ES-I3 (cell line): ENCODE results near the gene PRELID1.

ENCODE experiments used
- H3K36me3 ChIP-seq: 2 replicates; pipeline ENCODE4 v1.6.1; 2013; ENCODE audit warnings: mild to moderate bottlenecking, low read length, control low read depth, moderate library complexity; ENCODE audit not compliant: insufficient read depth
- H3K4me1 ChIP-seq: 2 replicates; pipeline ENCODE4 v1.6.1; 2013; ENCODE audit warnings: mild to moderate bottlenecking, control low read depth, low read length; ENCODE audit not compliant: insufficient read depth
- H3K9ac ChIP-seq: 2 replicates; pipeline ENCODE4 v1.6.1; 2013; ENCODE audit warnings: low read depth, mild to moderate bottlenecking, low read length, moderate library complexity
- H3K9me3 ChIP-seq: 2 replicates; pipeline ENCODE4 v1.6.1; 2013; ENCODE audit warnings: mild to moderate bottlenecking, low read length, moderate library complexity; ENCODE audit not compliant: control insufficient read depth, insufficient read depth

Gene PRELID1

DNA sequence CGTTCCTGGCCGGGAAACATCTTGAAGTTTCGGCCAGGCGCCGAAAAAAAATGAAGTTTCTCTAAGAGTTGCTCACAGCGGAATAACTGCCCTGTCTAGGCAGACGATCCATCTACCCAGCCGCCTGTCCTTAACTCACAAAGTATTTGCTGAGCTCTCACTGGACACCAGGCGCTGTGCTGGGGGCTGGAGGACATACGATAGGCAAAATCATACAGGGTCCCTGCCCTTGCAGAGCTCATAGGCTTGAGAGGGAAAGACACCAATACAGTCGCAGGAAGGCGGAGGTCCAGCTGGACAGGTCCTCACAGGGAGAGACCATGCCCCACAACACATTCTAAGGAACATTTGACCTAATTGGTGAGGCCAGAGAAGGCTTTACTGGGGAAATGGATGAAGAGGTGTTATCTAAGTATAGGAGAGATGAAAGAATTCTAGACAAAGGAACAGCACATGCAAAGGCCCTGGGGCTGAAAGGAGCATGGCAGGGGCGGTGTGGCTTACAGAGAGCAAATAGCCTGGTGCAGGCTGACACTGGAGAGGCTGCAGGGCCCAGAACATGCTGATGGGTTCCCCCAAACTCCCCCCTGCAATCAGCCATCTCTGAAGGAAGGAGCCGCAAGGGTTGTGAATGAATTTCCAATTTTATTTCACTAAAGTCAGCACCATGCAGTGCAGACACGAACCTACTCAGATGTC is 10.1 kb downstream of the PRELID1 start:
- H3K36me3 ChIP-seq, result no peaks in the 10 kb centered on the region; the same call in 1 of the 2 replicates
- no peak overlapping the region for H3K9ac ChIP-seq
- H3K4me1 ChIP-seq, result peaks cover 4% of the 10 kb centered on the region
- H3K9me3 ChIP-seq, result no peaks in the 10 kb centered on the region

DNA sequence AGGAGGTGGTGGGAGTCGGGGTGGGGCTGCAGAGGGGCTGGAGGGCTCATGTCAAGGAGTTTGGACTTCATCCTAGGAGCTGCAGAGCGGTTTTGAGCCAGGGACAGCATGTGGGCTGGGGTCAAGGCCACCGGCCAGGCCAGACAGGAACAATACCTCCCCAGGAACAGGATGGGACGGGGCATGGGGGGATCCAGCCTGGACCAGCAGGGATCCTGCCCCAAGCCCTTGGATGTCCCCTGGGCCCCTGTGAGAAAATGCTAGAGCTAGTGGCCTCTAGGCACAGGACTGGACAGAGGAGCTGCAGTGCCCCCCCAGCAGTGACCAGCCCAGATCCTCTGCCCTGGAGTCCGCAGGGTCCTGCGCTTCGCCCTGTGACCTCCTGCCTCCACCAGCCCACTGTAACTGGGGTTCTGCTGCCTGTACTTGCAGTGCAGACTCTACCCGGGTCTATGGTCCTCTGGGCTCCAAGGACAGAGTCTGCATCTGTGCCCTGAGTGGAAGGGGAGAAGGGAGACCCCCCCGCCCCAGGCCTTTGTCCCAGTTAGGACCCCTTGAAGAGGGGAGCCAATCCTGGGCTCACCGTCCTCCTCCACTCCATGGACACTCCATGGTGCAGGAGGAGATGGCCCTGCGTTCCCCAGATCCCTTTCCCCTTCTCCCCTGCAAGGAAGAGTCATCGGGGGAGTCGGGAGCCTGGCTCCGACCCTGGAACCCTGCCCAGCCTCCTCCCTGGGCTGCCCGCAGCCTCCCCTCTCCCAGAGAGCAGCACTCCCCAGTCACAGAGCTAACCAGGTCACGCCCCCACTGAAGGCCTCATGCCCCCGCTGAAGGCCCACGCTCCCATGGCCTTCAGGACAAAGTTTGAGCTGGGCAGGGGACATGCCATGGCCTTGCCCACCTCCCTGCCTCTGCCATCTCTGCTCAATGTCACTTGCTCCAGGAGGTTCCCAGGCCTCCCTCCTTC is 11.1 kb downstream of the PRELID1 start:
- Histone ChIP-seq H3K9ac (no peak overlapping the region), H3K4me1 (peaks cover 4% of the 10 kb centered on the region), H3K9me3 (no peaks in the 10 kb centered on the region), H3K36me3 (no peaks in the 10 kb centered on the region)

DNA sequence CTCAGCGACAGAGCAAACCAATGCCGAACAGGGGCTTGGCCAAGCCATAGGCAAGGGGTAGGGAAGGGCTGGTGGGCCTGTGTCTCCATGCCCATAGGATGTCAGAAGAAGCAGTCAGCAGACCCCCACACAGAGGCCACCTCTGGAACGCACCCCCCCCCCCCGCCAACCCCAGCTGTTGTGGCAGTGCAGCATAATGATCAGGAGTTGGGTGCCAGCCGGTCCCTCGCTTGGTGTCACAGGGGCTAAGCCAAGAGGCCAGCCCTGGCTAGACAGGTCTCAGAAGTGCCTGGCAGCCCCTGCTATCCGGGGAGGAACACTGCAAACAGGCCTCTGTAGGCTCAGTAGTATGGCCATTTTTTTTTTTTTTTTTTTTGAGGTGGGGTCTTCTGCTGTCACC is 11.8 kb downstream of the PRELID1 start:
- Histone ChIP-seq H3K9me3 (no peaks in the 10 kb centered on the region), H3K36me3 (no peaks in the 10 kb centered on the region), H3K4me1 (peaks cover 4% of the 10 kb centered on the region), H3K9ac (no peak overlapping the region)

DNA sequence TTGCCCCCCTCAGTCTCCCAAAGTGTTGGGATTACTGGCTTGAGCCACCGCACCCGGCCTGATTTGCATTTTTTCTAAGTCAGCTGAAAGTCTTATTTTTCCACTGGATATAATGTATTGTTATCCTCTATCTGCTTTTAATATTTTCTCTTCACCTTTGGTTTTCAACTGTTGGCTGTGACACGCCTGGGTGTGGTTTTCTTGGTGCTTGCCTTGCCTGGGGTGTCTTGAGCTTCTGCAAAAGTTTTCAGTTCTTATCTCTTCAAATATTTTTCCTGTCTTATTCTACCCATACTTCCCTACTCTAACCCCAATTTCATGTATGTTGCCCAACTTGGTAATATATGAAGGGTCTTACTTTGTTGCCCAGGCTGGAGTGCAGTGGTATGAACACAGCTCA is 12.4 kb downstream of the PRELID1 start:
- Histone ChIP-seq H3K4me1 (peaks cover 4% of the 10 kb centered on the region), H3K36me3 (no peaks in the 10 kb centered on the region), H3K9ac (no peak overlapping the region), H3K9me3 (no peaks in the 10 kb centered on the region)

DNA sequence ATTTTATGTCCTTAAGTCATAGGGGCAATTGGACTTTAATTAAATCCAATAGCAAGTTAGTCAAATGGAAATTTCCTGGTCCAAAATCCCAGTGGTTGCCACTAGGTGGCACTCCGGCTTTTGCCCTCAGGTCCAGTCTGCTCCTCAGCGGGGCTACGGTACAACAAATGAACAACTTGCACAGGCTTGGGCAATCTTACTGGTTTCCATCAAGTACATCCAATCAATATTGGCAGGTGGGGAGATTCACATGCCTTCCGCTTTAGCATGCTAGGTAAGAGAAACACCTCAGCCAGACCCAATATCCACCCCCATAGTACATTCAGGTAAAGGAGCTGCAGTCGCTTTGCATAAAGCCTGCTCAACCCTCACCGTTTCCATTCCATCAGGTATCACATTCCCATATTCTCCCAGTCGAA is 14.4 kb downstream of the PRELID1 start:
- H3K9me3 ChIP-seq, result no peaks in the 10 kb centered on the region
- no peaks in the 10 kb centered on the region for H3K36me3 ChIP-seq
- peaks cover 4% of the 10 kb centered on the region for H3K4me1 ChIP-seq
- H3K9ac ChIP-seq, result no peak overlapping the region

DNA sequence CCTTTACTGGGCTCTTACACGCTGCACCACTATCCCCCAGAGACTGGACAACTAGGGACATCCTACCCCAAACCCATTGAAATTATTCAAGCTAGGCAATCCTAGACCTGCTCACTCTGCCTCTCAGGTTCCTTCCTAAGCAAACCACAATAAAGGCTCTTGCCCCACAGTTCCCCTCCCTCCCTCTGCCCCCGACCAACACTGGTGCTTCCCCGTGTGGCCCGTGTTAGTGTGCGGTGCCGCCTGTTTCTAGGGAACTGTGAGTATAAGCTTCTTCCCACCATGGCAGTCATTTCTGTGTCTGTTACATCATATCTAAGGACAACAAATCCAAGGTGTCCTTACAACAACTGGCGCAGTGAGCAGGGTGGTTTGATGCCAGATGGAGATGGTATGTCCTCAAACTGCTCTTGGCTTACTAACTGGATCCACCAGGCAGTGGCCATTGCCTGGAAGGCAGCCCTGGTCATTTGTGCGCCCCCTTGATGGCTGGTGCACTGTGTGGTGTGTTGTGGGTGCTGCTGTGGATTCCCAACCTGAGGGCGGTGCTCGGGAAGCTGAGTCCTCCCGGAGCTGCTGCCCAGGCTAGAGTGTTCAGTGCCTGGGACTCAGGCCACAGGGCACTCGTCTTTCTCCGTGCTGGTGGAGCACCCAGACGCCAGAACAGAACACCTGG is 16.5 kb downstream of the PRELID1 start:
- Histone ChIP-seq H3K36me3 (no peaks in the 10 kb centered on the region), H3K9ac (no peak overlapping the region), H3K4me1 (peaks cover 8% of the 10 kb centered on the region), H3K9me3 (no peaks in the 10 kb centered on the region)

DNA sequence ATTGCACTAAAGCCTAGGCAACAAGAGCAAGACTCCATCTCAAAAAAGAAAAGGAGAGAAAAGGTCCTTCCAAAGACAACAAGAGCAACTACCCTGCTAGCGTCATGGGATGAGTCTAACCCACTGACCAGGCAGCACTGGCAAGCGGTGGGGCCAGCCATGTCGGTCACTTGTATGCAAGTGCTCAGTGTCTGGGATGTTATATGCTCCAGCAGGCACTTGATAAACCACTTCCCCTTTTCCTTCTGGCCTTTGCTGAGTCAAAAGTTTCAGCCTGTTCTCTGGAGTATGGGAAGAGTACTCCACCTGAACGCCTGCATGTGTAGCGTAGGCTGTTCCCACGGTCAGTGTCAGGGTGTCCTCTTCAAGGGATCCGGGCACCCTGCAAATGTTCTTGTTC is 17.3 kb downstream of the PRELID1 start:
- Histone ChIP-seq H3K36me3 (no peaks in the 10 kb centered on the region), H3K9ac (no peak overlapping the region), H3K4me1 (peaks cover 16% of the 10 kb centered on the region), H3K9me3 (no peaks in the 10 kb centered on the region)

DNA sequence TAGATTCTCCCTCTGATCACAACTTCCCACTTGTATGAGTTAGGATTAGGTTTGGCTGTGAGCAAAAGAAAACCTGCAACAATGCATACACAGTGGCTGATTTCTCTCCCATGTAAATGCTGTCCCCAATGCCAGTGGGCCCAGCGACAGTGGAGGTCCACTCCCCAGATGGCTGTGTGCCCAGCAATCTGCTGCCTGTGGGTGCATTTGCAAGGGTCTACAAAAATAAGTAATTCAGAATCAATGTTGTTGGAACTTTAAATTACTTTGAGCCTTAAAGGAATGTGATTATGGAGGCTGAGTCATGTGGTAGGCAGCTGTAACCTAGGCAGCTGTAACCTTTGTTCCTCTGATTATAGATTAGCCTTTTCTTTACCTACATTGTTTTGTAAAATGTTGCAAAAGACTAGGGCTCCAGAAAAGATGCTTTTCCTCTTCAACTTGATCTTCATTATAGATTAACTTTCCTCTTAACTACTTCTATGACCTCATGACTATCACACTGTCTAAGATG is 22.3 kb downstream of the PRELID1 start:
- Histone ChIP-seq H3K36me3 (no peaks in the 10 kb centered on the region; the same call in 1 of the 2 replicates), H3K9ac (no peak overlapping the region), H3K9me3 (no peaks in the 10 kb centered on the region), H3K4me1 (peaks cover 24% of the 10 kb centered on the region)

DNA sequence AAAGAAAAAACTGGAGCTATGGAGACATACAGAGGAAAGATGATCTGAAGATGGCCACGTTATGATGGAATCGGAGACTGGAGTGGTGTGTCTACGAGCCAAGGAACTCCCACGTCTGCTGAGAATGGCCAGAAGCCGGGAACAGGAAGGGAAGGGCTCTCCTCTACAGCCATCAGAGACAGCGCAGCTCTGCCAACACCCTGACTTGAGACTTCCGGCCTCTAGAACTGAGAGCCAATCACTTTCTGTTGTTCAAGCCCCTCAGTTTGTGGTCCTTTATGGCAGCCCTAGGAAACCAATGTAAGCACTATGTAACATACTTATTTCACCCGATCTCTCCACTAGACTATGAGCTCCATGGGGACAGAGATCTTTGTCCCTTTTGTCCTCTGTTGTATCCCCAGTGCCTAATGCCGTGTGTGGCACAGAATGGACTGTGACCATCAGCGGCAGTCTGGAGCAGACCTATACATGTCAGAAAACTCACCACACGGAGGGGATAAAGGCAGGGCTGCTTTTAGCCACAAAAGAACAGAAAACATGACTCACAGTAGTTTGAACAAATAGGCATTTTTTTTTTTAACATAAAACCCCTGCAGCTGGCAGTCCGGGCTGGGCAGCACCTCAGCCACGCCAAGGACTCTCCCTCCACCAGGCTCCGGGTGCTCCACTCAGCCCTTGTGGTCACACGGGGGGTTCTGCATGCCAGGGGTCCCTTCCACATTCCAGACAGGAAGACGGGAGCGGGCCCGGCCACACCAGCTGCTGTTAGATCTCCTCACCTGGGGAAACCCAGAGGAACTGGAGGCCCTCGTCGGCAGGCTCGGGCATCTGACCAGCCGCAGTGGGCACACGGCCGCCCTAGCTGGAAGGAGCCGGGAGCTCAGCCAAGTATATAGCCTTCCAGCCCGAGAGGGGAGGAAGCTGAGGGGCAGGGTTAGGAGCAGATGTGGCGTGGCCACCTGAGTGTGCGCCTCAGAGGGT is 24.2 kb downstream of the PRELID1 start:
- no peak overlapping the region for H3K9ac ChIP-seq
- peaks cover 24% of the 10 kb centered on the region for H3K4me1 ChIP-seq
- H3K36me3 ChIP-seq, result no peaks in the 10 kb centered on the region; the same call in 1 of the 2 replicates
- no peaks in the 10 kb centered on the region for H3K9me3 ChIP-seq

DNA sequence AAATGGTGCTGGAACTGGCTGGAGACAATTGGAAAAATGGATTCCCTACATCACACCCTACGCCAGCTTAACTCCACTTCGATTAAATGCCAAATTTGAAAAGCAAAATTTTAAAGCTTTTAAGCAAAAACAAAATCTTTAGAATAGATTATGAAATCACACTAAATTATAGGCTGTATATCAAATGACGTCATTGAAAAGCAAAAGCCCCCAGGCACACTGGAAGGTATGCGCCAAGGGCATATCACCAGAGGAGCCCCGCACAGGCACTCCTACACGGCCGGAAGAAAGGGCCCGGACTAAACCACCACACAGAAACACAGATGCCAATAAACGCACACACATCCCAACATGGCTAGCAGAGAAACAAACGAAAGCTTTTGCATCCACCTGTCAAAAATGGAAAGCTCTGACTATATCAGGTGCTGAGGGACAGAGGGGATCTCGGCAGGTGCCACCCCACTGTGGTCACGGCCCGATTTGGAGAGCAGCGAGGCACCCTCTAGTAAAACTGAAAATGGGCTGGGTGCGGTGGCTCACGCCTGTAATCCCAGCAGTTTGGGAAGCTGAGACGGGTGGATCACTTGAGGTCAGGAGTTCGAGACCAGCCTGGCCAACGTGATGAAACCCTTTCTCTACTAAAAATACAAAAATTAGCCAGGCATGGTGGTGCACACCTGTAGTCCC is 25.1 kb downstream of the PRELID1 start:
- H3K36me3 ChIP-seq, result peaks cover 2% of the 10 kb centered on the region
- no peak overlapping the region for H3K9ac ChIP-seq
- H3K4me1 ChIP-seq, result peaks cover 24% of the 10 kb centered on the region
- no peaks in the 10 kb centered on the region for H3K9me3 ChIP-seq

DNA sequence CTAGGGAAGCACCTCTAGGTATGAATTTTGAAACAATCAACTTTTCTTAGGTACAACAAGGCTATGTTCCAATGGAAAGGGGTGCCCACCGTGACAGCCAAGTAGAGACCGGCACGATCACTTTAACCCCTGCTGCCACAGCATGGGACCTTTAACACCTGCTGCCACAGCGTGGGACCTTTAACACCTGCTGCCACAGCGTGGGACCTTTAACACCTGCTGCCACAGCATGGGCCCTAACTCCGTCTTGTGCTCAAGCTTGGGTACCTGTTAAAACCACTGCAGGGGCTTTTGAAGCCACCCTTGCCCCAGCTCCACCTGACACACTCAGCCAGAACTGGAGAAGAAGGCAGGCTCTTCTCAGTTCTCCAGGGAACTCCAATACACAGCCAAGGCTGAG is 26.3 kb downstream of the PRELID1 start:
- no peaks in the 10 kb centered on the region for H3K9me3 ChIP-seq
- peaks cover 22% of the 10 kb centered on the region for H3K4me1 ChIP-seq
- H3K9ac ChIP-seq, result no peak overlapping the region
- H3K36me3 ChIP-seq, result peaks cover 8% of the 10 kb centered on the region

DNA sequence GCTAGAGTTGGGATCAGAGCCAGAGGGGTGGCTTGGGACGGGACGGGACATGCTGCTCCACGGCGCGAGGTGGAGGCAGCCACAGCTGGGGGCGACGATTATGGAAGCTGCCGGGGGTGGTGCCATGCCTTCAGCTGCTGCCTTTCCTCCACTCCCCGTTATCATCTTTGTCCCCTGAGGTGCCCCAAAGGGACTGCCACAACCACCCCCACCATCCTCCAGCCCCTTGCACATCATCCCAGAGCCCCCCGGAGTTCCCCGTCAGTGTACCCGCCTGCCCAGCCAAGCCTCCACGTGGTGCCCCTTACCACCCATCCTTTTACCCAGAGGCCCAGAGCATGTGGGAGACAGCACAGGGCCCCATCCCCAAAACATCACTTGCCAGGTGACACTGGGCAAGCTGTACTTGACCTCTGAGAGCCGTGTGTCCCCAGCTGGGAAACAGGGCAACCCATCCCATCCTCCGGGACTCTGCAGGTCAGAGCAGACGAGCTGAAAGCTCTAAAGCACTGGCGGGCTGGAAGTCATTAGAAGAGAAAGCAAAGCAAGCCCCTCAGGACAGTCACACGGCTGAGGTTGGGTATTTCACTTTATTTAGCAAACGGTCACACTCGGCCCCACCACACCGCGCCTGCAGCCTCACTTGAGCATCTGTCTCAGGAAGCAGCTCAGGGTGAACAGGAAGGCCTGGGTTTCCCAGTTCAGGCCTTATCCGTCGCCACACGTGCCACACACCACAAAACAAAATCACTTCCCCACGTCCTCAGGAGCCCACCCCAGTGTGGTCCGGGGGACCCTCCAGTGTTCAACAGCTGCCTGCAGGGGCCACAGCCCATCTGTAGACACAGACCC is 27.6 kb downstream of the PRELID1 start:
- Histone ChIP-seq H3K9ac (no peak overlapping the region), H3K4me1 (peaks cover 10% of the 10 kb centered on the region), H3K36me3 (peaks cover 15% of the 10 kb centered on the region), H3K9me3 (no peaks in the 10 kb centered on the region)
